Hematopoietic multipotent progenitor cell treated with erythropoietin and hydrocortisone succinate and interleukin-3 and kit ligand, for 8 days (in vitro differentiated cells): ENCODE data around the gene CRLF1.

Experiments used
- DNase-seq: peaks from one replicate; pipeline ENCODE4 v3.0.0-alpha.2; 2015

CRLF1 gene

GRCh38 chr19:18606281-18607225 lies at the start of gene CRLF1:
TSS of gene CRLF1 (minus strand) at chr19:18606799. CDS start at chr19:18606656, 143 bp downstream.
- no peak for DNase-seq

- DNase-seq: no peak
Observed at GRCh38 chr19:18655173-18655844, 48.7 kb upstream of the CRLF1 start.

GRCh38 chr19:18654469-18654868 lies 47.9 kb upstream of the CRLF1 start:
- DNase-seq: no peak

GRCh38 chr19:18653853-18654252 lies 47.3 kb upstream of the CRLF1 start:
- DNase-seq: no peak

GRCh38 chr19:18651733-18652132 lies 45.1 kb upstream of the CRLF1 start:
- DNase-seq: no peak

- no peak for DNase-seq
Observed at GRCh38 chr19:18651300-18651699, 44.7 kb upstream of the CRLF1 start.

- DNase-seq: no peak
Observed at GRCh38 chr19:18650468-18651041, 44.0 kb upstream of the CRLF1 start.

GRCh38 chr19:18650021-18650390 lies 43.4 kb upstream of the CRLF1 start:
- no peak for DNase-seq

- DNase-seq: no peak
Observed at GRCh38 chr19:18649371-18650020, 42.9 kb upstream of the CRLF1 start.

GRCh38 chr19:18648973-18649315 lies 42.3 kb upstream of the CRLF1 start:
- DNase-seq: no peak

- no peak for DNase-seq
Observed at GRCh38 chr19:18647807-18648206, 41.2 kb upstream of the CRLF1 start.

GRCh38 chr19:18647371-18647767 lies 40.8 kb upstream of the CRLF1 start:
- no peak for DNase-seq

- no peak for DNase-seq
Observed at GRCh38 chr19:18646535-18647370, 40.2 kb upstream of the CRLF1 start.

- DNase-seq: no peak
Observed at GRCh38 chr19:18645035-18645511, 38.5 kb upstream of the CRLF1 start.

- peak; percentile 60 for DNase-seq
Observed at GRCh38 chr19:18644196-18645034, 37.8 kb upstream of the CRLF1 start.

- no peak for DNase-seq
Observed at GRCh38 chr19:18639706-18640243, 33.2 kb upstream of the CRLF1 start.

GRCh38 chr19:18637673-18638630 lies 31.4 kb upstream of the CRLF1 start:
- peak; percentile 28 for DNase-seq

- no peak for DNase-seq
Observed at GRCh38 chr19:18636969-18637629, 30.5 kb upstream of the CRLF1 start, which contains the start of gene KLHL26. TSS of gene KLHL26 (plus strand) at chr19:18637028. CDS start at chr19:18637055, 27 bp downstream.
